NCI-H2227 (cell line): ENCODE data around the gene LUZP2.

Experiments used
- DNase-seq: peaks from one replicate; lab custom pipeline; 2025; ENCODE audit not compliant: unreplicated experiment; lab: John Stamatoyannopoulos, UW

Gene LUZP2

GRCh38 chr11:24496736-24497725, at the start of gene LUZP2:
Gene LUZP2, plus strand, starts transcription at chr11:24497053.
- DNase-seq: peak; percentile 89

GRCh38 chr11:24453129-24453718, 43.6 kb upstream of the LUZP2 start:
- no peak for DNase-seq

- DNase-seq: no peak
These were observed 38.9 kb upstream of the LUZP2 start for GRCh38 chr11:24457985-24458384.

- DNase-seq: no peak
These were observed 26.4 kb upstream of the LUZP2 start for GRCh38 chr11:24470431-24470830.

GRCh38 chr11:24471084-24471483, 25.8 kb upstream of the LUZP2 start:
- DNase-seq: no peak

- no peak for DNase-seq
These were observed 18.1 kb upstream of the LUZP2 start for GRCh38 chr11:24478718-24479117.

GRCh38 chr11:24489477-24489876, 7.4 kb upstream of the LUZP2 start:
- no peak for DNase-seq

GRCh38 chr11:24496386-24496735, 492 bp upstream of the LUZP2 start:
- no peak for DNase-seq

- no peak for DNase-seq
These were observed 978 bp downstream of the LUZP2 start for GRCh38 chr11:24497831-24498230.

GRCh38 chr11:24502425-24502824, 5.6 kb downstream of the LUZP2 start:
- no peak for DNase-seq

- DNase-seq: no peak
These were observed 12.3 kb downstream of the LUZP2 start for GRCh38 chr11:24509114-24509513.

- no peak for DNase-seq
These were observed 14.7 kb downstream of the LUZP2 start for GRCh38 chr11:24511511-24511910.

GRCh38 chr11:24513479-24514218, 16.8 kb downstream of the LUZP2 start:
- no peak for DNase-seq

GRCh38 chr11:24514219-24514594, 17.4 kb downstream of the LUZP2 start:
- DNase-seq: no peak

- DNase-seq: no peak
These were observed 18.8 kb downstream of the LUZP2 start for GRCh38 chr11:24515632-24516031.

- no peak for DNase-seq
These were observed 19.8 kb downstream of the LUZP2 start for GRCh38 chr11:24516638-24517037.

- no peak for DNase-seq
These were observed 24.7 kb downstream of the LUZP2 start for GRCh38 chr11:24521601-24522000.

- DNase-seq: no peak
These were observed 27.3 kb downstream of the LUZP2 start for GRCh38 chr11:24524156-24524555.

- no peak for DNase-seq
These were observed 34.7 kb downstream of the LUZP2 start for GRCh38 chr11:24531528-24531927.

- no peak for DNase-seq
These were observed 46.9 kb downstream of the LUZP2 start for GRCh38 chr11:24543771-24544170.

- no peak for DNase-seq
These were observed 59.8 kb downstream of the LUZP2 start for GRCh38 chr11:24556693-24557092.

- DNase-seq: no peak
These were observed 62.5 kb downstream of the LUZP2 start for GRCh38 chr11:24559315-24559714.
